ENCODE data around the gene DPEP2NB.

The DPEP2NB gene

DNA sequence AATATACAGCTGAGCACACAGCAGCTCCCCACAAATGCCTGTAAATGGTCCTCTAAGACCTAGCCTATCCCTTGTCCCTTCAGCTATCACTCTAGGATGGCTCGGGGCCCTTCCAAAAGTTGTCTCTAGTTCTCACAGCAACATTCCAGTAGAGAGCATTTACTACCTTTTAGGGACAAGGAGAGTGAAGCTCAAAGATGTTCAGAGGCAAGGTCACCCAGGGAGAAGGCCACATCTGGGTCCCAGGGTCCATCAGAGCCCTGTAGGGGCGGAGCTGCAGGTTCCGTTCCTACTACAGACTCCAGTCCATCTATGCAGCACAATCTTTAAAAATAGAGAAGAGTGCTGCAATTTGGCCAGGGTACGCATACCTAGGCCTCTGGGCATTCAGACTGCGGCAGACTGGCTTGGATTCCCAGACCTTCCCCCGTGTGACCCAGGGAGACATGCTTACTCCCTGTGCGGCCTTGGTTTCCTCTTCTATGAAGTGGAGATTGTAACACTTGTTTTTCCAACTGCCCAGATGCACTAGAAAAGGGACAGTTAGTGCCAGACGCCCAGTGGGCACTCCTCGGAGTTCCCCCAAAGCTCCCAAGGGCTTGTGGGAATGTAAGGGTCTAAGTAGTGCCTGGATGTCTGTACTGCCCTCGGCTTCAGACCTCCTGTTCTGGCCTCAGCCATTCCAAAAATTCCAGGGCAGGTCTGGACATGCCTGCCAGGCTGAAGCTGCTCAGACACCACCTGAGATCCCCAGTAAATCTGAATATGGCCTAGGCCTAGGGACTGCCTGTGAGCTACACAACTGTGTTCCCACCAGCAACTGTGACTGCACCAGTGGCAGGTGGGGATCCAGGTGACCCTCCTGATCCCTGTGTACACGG is 49.8 kb downstream of the DPEP2NB start:
- DNase-seq (ENCODE audit: extremely low spot score) = no peak
- POLR2A ChIA-PET = no interaction called here
- TF ChIP-seq, protein P1, sequence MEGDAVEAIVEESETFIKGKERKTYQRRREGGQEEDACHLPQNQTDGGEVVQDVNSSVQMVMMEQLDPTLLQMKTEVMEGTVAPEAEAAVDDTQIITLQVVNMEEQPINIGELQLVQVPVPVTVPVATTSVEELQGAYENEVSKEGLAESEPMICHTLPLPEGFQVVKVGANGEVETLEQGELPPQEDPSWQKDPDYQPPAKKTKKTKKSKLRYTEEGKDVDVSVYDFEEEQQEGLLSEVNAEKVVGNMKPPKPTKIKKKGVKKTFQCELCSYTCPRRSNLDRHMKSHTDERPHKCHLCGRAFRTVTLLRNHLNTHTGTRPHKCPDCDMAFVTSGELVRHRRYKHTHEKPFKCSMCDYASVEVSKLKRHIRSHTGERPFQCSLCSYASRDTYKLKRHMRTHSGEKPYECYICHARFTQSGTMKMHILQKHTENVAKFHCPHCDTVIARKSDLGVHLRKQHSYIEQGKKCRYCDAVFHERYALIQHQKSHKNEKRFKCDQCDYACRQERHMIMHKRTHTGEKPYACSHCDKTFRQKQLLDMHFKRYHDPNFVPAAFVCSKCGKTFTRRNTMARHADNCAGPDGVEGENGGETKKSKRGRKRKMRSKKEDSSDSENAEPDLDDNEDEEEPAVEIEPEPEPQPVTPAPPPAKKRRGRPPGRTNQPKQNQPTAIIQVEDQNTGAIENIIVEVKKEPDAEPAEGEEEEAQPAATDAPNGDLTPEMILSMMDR (IDR thresholded peaks at IDR 0.05; ENCODE audit: control extremely low read depth, extremely low read depth, low read depth, missing control alignments) = no peak
- CTCF ChIA-PET = interaction anchor here (0.8 to 2.2 kb wide), 13 partner anchors 10 to 149 kb away, joined by 3 to 9 read pairs (median 3); partner anchors contain the start of gene LCAT

DNA sequence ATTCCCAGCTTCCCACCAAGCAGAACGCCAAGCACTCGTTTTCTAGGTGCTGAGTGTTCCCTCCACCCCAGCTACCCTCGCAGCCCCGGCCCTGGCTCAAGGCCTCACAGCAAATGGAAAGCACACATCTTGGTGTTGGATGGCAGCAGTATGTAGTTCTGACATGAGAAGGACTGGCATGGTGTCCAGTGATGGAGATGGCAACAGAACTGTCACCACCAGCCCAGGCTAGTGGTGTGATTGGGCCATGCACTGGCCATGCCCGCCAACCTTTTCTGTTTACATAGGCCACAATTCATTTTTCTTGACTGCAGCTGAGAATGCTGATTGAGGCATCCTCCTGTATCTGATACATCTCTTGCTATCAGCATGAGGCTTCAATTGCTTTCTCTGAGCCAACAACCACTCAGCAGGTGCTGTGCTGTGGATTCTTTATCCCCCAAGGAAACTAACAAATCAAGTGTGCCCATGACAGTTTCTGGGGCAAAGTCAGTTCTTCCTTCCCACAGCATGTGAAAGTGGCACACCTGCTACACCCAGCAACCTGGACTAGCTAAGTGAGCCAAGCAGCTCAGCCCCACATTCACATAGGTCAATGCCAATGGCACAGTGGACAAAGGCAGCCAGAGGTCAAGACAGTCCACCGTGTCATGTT is 51.1 kb downstream of the DPEP2NB start:
- ChIA-PET POLR2A (interaction anchor here (0.7 kb wide), 1 partner anchor 29 kb away, joined by 3 read pairs; no protein-coding TSS in a partner anchor), CTCF (interaction anchor here (0.7 to 2.2 kb wide), 5 partner anchors 12 to 76 kb away, joined by 3 to 9 read pairs (median 4); no protein-coding TSS in a partner anchor)
- TF ChIP-seq, protein P1 (IDR thresholded peaks at IDR 0.05; ENCODE audit: control extremely low read depth, extremely low read depth, low read depth, missing control alignments) = no peak
- DNase-seq (ENCODE audit: extremely low spot score) = no peak

DNA sequence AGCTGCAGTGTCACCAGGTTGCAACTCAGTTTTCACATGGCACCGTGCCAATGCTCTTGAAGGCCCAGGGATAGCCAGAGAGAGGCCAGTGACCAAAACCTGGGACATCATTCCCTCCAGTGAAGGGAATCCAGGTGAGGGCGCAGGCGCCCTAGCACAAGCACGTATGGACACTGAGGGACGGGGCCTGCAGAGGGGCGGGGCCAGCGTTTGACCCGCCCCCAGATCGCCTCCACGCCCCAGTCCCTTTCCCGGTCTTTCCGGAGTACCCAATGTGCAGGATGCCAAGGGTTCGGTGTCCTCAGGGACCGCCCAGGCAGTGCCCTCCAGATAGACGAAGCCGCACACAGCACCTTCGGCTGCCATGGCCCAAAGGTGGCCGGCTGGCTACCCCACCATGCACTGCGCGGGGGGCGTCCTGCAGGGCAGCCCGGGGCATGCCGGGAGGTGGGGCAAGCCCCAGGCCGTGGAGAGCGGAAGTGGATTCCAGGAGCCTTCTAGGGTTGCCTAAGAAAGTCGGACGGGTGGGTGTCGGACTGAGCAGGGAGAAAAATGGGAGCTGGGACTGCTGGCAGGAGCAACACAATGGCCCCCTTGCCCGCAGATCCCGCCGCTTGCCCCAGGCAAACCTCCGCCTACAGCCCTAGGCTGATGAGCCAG is 51.9 kb downstream of the DPEP2NB start:
- ChIA-PET POLR2A (interaction anchor here (0.7 kb wide), 1 partner anchor 28 kb away, joined by 3 read pairs; no protein-coding TSS in a partner anchor), CTCF (interaction anchor here (0.7 to 2.2 kb wide), 3 partner anchors 31 to 77 kb away, joined by 3 to 9 read pairs (median 5); no protein-coding TSS in a partner anchor)
- no peak for DNase-seq (ENCODE audit: extremely low spot score)
- TF ChIP-seq, protein P1 (IDR thresholded peaks at IDR 0.05; ENCODE audit: control extremely low read depth, extremely low read depth, low read depth, missing control alignments) = no peak

All from GM10248 (cell line).